ELR (cell line): Measurements from ENCODE around the gene GGT1.
A peak's percentile ranks its signal among the peaks of the same experiment; 100 is the strongest.
"Not testable (repeated sequence)": the region's sequence is repeated elsewhere in the genome, so short reads cannot be mapped to it uniquely, and the experiment has no call there.

Source experiments
- DNase-seq: peaks from one replicate; pipeline ENCODE4 v3.0.0-alpha.2; 2015; ENCODE audit warnings: low read depth

Gene GGT1

DNA sequence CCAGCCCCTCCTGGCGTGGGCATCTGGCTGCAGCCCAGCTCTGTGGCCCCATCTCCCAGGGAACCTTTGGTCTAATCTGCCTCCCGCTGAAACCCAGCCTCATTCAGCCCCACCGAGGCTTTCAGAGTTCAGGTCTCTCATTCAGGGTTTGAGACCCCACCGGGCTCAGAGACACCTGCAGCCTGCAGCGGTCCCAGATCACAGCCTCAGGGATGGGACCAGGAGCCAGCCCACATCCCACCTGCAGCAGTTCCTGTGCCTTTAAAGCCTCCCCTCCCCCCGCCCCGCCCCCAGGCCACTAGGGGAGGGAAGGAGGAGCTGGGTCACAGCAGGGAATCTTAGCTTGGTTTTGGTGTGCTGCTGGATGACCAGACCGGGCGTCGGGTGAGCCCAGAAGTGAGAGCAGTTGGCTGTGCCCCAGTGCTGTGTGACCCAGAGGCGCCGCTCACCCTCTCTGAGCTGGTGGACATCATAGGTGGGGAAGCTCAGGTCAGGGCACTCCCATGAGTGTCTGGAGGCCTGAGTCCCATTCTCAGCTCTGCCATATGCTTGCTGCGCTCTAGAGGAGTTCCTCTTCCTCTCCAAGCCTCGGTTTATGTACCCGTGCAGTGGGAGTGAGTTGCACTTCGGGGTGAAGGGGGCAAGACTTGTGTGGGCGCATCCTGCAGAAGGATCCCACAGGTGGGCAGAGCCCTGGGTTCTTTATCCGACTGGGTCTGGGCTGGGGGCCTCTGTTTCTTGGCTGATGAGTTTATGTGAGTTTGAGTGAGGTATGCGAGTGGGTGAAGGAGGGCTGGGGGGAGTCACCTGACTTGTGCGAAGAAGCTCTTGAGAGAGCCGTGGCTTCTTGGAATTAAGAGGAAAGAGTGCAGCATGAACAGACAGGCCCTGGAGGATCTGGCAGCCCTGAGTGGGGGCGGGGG is at the start of gene GGT1:
Gene GGT1, plus strand, starts transcription at position 347 of the 923 bp plus-strand sequence. CDS start 7,889 bp downstream, outside the sequence.
- DNase-seq: not testable (repeated sequence)

DNA sequence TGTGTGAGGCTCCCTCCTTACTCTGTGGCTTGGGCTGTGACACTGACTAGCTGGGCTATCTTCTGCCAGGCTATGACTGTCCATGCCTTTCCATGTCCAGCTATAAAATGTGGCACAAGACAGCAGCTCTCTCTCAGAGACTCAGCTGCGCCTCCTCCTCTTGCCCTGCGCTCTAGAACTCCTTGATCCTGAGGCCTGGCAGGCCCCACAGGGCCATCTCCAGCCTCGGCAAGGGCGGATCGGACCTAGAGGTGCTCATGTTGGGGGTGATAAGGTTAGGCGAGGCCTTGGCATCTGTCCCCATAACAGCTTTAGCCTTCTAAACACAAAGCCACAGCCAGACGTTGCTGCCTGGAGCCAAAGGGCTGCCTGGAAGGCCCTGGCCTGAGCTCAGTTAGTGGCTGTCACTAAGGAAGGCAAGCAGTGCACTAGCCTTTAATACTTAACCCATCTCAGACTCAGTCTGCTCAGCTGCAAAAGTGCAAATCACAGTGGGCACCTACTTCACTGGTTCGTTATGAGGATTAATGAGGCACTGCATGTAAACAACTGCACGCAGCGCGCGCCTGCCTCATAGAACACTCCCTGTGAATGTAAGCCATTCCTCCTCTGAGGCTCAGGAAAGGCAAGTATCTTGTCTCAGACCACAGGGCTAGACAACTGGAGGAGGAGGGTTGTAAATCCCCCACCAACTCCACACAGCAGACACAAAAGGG is 49.2 kb upstream of the GGT1 start:
- peak; percentile 33 for DNase-seq

DNA sequence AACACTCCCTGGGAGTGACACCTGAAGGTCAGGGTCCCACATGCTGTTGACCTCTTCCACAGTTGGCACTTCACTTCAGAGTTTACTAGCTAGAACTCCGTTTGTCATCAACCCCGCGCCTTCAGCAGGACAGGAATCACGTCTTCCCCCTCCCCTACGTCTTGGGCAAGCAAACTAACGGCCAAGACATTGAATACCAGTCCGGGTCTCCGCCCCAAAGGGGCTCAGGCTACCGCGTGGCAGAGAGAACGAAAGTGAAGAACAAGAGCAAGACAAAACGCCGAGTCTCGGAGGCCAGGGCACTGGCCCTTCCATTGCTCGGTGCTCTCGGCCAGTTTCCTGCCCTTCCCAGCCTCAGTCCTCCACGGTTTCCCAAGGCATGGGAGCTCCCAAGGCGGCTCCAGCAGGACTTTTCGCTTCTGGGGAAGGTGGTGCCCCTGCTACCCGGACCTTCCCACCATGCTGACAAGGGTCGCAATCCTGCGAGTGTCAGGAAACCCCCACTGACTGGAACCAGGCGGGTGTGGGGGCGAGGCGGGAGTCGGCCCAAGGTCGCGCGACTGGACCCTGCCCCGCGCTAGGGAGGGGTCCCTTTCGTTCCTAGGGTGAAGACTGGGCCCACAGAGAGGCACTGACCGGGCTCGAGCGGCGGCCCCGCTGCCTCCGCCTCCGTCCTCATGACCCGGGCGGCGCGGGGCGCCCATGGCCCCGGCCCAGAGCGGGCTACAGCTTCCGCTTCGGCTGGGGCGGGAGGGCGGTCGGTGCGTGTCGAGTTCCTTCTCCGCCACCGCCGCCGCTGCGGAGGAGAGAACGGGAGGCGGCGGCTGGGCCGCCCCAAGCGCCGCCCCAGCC is 48.5 kb upstream of the GGT1 start, which contains the start of gene GUCD1:
Gene GUCD1, minus strand, starts transcription at position 826 of the 852 bp plus-strand sequence. Its CDS starts 147 bp downstream, at position 679.
- peak; percentile 60 for DNase-seq

DNA sequence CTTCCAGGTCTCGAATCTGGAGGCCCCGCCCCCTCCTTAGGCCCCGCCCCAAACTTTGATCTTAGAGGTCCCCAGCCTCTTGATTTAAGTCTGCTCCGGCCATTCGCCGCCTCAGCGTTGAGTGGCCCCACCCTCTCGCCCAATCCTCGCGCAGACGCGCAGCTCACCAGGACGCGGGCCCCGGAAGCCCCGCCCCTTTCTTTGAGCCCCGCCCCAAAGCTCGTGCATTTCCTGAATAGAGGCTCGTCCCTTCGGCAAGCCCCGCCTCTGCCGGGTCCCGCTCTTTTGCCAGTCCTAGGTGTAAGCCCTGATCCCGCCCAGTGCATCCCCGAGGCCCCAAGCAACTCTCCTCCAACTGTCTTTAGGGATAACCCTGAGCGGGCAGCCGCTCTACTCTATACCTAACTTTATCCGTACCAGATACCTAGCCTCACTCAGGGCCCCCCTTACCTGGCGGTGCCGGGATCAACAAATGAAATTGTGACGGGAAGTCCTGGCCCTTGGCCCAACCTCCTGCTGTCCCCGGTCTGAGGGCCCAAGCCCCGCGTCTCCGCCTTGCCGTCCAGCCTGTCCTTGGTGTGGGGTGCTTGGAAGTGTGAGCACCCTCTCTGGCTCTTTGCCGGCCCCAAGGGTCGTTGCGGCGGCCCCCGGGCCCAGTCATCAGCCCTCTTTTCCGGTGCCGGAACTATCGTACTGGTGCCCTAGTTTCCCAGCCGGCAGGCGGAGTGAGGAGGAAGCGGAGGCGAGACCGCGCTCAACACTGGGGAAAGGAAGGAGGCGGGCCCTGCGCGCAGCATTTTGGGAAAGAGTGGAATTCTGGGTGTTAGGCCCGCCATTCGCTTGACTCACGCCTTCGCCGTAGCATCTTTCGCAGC is 47.6 kb upstream of the GGT1 start, which contains the start of gene SNRPD3:
Gene SNRPD3, plus strand, starts transcription at position 835 of the 875 bp plus-strand sequence. CDS start 1,676 bp downstream, outside the sequence.
- peak; percentile 99 for DNase-seq

DNA sequence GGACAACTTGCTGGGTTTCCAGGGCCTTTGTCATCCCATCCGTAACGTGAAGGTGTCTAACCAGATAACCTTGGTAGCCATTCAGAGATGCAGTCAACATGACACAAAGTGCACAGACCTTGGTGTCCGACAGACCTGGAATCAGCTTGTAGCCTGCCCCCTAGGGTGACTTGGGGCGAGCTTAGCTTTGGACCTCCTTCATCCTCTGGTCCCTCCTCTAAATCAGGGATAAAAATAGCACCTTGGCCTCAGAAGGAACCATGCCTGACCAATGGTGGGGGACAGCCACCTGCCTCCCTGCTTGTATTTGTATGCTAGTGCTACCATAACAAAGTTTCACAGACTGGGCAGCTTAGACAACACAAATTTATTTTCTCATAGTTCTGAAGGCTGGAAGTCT is 43.5 kb upstream of the GGT1 start:
- no peak for DNase-seq

DNA sequence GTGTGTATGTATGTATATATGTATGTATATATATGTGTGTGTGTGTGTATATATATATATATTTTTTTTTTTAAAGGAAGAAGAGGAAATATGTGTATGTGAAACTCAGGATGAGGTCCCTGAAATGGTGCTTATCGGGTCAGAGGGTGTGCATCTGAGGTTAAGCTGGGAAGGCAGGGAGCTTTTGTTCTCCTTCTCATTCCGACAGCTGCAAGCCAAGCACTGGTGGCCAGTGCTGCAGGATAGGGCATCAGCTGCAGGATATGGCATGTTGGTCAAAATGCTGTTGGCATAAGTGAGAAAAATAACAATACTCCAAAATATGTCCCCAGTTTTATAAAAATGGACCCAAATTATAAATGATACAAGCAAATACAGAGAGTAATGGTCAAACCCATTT is 39.7 kb upstream of the GGT1 start:
- no peak for DNase-seq

DNA sequence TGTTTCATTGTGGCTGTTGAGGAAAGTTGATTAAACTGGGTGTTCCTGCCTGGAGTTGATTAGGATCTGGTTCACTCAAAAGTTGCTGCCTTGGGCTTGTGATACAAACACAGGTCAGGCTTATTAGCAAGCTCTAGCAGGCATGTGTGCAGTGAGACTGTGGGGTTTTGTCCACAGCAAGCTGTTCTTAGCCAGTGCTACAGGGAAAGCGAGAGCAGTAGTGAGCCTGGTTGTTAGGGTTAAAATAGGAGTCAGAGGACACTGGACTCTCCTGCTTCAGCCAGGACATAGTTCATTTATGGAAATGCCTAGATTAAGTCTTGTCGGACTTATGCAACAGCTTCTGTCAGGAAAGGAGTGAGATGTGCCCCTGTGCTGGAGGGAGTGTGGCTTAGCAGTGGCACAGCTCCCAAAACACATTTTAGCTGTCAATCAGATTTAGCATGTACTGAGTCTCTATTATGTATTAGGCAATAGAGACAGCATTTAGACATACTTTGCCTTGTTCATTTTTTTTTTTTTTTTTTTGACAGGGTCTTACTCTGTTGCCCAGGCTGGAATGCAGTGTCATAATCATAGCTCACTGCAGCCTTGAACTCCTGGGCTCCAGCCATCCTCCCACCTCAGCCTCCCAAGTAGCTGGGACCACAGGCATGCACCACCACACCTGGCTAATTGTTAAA is 38.5 kb upstream of the GGT1 start:
- no peak for DNase-seq

DNA sequence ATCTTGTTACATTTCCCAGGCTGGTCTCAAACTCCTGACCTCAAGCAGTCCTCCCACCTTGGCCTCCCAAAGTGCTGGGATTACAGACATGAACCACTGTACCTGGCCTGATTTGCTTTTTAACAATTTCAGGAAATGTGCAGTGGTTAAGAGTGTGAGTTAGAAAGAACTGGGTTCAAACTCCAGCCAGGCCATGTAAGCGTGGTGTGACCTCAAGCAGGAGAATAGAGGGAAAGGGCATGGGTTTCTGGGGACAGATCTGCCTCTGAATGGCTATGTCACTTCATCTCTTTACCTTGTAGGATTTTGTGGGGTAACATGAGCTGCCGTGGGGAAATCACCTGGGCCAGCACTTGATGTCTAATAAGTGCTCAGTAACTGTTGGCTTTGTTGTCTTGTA is 37.9 kb upstream of the GGT1 start:
- no peak for DNase-seq

DNA sequence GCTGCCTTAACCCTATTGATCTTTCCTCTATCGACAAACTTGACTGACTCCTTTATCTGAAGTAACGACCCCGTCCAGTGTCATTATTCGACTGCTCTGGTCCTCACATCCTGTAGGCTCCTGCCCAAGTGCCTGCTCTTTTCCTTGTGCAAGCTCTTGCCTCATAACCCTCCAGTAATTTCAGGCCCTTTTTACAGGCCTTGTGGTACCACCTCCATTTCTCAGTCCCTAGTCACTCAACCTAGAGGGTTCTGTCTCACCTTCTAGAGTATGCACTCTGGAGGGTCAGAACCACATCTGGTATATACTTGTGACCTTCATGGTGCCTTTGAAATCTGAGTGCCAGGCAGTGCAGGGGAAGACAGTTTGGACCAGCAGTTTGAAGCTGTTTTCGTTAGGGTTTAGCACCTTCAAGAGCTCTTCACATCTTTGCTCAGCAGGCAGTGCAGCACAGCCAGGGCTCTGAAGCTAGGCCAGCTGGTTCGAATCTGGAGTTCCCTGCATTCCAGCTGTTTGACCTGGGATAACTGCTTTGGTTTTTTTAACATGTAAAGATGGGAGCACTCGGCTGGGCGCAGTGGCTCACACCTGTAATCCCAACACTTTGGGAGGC is 36.0 kb upstream of the GGT1 start:
- DNase-seq: no peak

DNA sequence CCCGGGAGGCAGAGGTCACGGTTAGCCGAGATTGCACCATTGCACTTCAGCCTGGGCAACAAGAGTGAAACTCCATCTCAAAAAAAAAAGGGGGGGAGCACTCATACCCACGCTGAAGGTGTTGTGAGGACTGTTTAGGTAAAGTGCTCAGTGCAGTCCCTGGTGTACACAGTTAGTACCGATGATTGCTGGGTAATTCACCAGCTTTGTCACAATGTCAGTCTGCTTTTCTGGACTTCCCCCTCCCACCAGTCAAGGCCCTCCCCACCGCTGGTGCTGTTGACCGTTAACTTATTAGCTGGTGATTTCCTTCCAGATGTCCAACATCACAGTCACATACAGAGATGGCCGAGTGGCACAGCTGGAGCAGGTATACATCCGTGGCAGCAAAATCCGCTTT is 35.3 kb upstream of the GGT1 start:
- DNase-seq: no peak

DNA sequence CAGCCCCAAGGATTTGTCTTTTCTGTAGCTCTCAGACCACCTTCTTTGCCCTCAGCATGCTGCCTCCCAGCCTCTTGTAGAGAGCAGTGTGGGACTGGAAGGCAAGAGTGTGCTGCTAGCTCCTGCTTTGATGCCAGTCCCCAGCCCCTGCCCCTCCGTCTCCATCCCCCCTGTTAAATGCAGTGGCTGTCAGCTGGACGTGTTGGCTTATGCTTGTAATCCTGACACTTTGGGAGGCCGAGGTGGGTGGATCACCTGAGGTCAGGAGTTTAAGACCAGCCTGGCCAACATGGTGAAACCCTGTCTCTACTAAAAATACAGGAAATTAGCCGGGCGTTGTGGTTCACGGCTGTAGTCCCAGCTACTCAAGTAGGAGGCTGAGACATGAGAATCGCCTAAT is 31.7 kb upstream of the GGT1 start:
- DNase-seq: no peak

DNA sequence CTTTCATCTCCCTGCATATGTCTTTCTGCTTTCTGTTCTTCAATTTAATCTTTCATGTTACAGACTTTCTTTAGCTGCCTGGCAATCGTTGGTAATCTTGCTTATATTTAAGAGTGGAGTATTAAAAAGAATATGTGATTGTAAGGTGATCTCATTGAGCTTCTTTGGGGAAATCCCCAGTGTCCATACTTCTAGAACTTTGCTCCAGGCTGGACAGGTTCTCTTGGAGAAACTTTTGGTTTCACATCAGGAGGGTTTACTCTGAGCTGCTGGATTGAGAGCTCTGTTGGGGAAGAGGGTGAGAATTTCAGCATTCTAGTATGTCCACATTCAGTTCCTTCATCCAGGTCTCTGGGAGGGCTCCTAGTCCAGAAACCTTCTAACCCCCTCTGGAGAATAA is 26.2 kb upstream of the GGT1 start:
- DNase-seq: no peak

DNA sequence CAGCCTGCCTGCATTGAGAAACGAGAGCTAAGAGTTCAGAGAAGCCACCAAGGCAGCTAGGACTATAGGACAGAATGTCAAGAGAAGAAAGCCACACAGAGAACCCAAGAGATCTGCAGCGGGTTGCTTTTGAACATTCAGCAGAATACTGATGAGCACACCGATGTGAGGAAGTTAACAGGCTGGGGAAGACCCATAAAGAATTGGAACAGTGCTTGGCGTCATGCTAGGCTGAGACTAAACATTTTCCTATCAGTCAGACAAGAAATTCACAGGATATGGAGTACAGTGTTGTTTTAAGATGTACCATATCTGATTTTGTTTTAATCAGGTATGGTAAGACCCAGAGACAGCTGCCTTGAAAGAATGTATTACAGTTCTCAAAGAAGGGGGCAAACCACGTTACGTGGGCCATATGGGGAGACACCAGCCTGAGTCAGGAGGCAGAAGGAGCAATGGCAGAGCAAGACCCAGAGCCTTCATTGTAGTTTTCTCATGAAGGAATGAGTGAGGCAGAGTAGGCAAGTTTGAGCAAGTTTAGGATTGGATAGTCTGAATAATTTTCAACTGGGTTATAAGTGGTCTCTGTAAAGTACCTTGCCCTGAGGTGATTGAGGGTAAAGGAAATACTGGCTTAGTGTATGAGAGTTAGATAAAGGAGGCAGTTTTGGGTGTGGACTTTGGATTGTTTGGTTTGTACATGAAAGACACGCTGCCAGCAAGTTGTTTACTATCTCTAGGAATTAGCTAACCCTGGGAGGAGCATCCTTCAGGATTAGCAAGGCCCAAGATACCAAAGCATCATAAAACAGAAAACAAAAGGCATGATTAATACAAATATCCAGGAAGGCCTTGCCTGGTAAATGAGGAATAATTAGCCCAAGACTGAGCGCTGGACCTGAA is 24.4 kb upstream of the GGT1 start:
- DNase-seq: no peak

DNA sequence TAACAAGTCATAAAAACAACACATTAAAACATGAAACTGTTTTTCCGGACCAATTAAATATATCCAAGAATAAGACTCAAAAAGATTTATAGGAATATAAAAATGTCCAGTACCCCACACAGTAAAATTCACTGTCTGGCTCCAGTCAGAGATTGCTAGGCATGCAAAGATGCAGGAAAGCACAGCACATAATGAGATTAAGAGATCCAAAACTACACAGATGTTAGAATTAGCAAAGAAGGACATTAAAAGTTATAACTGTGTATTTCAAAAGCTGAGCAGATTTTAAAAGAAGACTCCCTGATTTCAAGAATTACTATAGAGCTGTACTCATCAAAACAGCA is 23.8 kb upstream of the GGT1 start:
- no peak for DNase-seq

DNA sequence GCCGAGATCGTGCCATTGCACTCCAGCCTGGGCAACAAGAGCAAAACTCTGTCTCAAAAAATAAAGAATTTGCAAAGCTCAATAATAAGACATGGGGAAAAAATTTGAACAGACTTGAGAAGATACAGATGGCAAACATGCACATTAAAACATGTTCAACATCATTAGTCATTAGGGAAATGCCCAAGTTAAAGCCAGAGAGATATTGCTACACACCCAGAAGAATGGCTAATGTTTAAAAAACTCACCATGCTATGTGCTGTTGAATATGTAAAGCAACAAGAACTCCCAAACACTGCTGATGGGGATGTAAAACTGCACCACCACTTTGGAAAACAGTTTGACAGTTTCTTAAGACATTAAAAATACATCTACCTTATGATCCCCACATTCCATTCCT is 22.7 kb upstream of the GGT1 start:
- DNase-seq: peak; percentile 82

DNA sequence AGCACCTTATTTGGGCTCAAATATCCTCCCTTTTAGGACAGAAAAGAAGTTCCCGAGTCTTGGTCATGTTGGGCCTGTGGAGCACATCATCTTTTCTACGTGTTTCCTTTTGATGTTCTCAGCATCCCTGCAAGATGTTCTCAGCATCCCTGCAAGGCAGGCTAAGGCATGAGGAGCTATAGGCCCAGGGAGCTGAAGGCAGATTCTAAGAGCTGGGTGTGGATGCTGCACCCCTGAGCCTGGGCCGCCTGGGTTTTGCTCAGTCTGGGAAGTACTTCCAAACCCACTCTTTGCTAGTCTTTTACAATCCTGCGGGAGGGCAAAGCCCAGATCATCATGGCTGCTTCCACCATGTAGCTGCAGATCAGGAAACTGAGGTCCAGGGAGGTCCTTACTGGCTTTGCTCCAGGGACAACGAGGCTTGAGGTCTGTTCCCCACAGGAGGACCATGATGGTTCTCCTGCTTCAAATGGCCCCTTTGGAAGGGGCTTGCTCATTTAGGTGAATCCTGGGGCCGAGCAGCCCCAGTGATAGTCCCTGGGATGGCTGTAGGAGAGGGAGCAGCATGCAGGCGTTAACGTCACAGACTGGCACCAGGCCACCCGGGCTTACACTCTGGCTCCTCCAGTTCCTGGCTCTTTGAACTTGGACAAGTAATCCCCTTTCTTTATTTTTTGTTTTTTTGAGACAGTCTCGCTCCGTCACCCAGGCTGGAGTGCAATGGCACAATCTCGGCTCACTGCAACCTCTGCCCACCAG is 20.8 kb upstream of the GGT1 start:
- no peak for DNase-seq

DNA sequence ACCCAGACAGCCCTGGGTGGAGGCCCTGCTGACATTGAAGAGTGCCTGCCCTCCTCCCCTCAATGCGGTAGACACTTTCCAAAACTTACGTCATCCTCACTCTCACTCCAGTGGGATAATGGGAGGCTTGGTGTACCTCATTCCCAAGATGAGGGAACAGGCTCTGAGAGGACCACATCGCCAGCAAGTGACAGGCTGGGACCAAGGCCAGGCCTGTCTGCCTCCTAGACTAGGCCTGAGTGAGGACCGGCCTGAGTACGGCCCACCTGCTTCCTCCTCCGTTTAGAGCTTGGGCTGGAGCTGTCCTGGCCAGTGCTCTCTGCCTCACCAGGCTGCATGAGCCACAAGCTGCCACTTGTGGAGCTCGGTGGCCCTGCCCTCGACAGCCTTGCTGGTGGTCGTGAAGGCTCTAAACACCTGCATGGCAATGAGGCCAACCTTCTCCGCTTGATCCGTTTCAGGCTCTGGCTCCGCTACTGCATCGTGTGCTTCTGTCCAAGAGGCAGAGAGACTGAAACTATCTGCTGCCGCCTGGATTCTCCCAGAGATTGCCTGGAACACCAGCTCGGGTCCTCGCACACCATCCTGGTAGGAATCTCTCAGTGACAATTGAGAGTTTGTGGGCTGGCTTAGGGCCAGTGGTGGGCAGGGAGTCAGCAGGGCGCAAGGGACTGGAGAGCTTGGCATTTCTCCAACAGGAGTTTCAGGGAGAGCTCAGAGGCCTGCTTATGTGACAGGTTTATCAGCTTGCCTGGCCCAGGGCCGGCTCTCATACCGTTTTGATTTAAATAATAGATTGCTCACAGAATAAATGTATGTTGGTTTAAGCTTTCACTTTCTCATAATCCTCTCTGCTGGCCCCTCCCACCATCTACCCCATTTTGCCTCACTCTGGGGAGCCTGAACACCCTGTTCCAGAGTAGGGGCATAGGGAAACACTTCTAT is 19.5 kb upstream of the GGT1 start:
- no peak for DNase-seq
